B cell (primary cell): ENCODE results near the gene CDK6. TPM values are rescaled to one million over a fixed set of nuclear protein-coding genes. Genes with fewer than 3 reads are reported as not detected.

Experiments
- ATAC-seq: fragments of 200-7000 bp; cut with Tn5 transposase; one replicate; pipeline ENCODE4 v1.10.0; 2021; ENCODE audit warnings: low read depth, mild to moderate bottlenecking, moderate number of reproducible peaks, moderate library complexity
- CTCF ChIA-PET: fragments of 350-600 bp; sonication (Branson Sonifier 250); formaldehyde crosslinking; loops from one replicate; lab custom pipeline; 2021; ENCODE audit warnings: antibody characterized with exemption, inconsistent platforms; lab: Charles Lee
- POLR2A ChIA-PET: fragments of 350-600 bp; sonication (Branson Sonifier 250); formaldehyde crosslinking; loops from one replicate; lab custom pipeline; 2021; ENCODE audit warnings: antibody characterized with exemption; lab: Charles Lee
- DNase-seq: peaks from one replicate; pipeline ENCODE4 v3.0.0; 2013
- H2AFZ ChIP-seq: 2 replicates; pipeline ENCODE4 v1.6.1; 2012; ENCODE audit warnings: mild to moderate bottlenecking, low read depth, low read length; ENCODE audit not compliant: insufficient read depth, poor library complexity, severe bottlenecking
- H3K27ac ChIP-seq, 2 donors: 1 replicate in 1 of 2; 2 replicates in 1 of 2; pipeline ENCODE4 v1.5.1; 2012 to 2013; ENCODE audit warnings: low read length in 2 of 2, mild to moderate bottlenecking in 2 of 2, moderate library complexity in 1 of 2
- H3K27me3 ChIP-seq, 4 experiments: fragments of 200-600 bp in 1 of 4; sonication (generic) in 1 of 4; replicated peaks in 1 of 4; 1 replicate in 2 of 4; 2 replicates in 2 of 4; pipeline versions ENCODE4 v1.6.1 to v1.7.0; 2013 to 2016; ENCODE audit warnings: low read length in 3 of 4, mild to moderate bottlenecking in 2 of 4, mixed read lengths in 1 of 4, moderate library complexity in 1 of 4; ENCODE audit not compliant: insufficient read depth in 4 of 4, control insufficient read depth in 3 of 4; ENCODE audit errors: control extremely low read depth in 1 of 4
- H3K36me3 ChIP-seq, 2 experiments: replicated peaks in 1 of 2; 1 replicate in 1 of 2; 2 replicates in 1 of 2; pipeline versions ENCODE4 v1.6.1 to v1.7.1; 2013; ENCODE audit warnings: low read length in 1 of 2; ENCODE audit not compliant: insufficient read depth in 2 of 2, control insufficient read depth in 1 of 2; ENCODE audit errors: control extremely low read depth in 1 of 2, extremely low read depth in 1 of 2
- H3K4me1 ChIP-seq, 2 donors: fragments of 200-600 bp in 1 of 2; sonication (generic) in 1 of 2; 1 replicate in 1 of 2; 2 replicates in 1 of 2; pipeline versions ENCODE4 v1.5.1 to v1.6.1; 2013 to 2017; ENCODE audit warnings: low read length in 2 of 2; ENCODE audit not compliant: control insufficient read depth in 2 of 2, insufficient read depth in 2 of 2
- H3K4me2 ChIP-seq: replicated peaks from 2 replicates; pipeline ENCODE3; 2012; ENCODE audit warnings: mild to moderate bottlenecking, low read depth, low read length; ENCODE audit not compliant: poor library complexity, severe bottlenecking
- H3K4me3 ChIP-seq, 5 experiments: fragments of 200-600 bp in 1 of 5; sonication (generic) in 1 of 5; 1 replicate in 3 of 5; 2 replicates in 2 of 5; pipeline versions ENCODE4 v1.5.1 to v1.7.0; 2011 to 2016; ENCODE audit warnings: low read length in 4 of 5, mild to moderate bottlenecking in 4 of 5, low read depth in 2 of 5, control low read depth in 1 of 5, moderate library complexity in 1 of 5; ENCODE audit not compliant: insufficient read depth in 1 of 5; ENCODE audit errors: control extremely low read depth in 1 of 5, extremely low read depth in 1 of 5
- H3K79me2 ChIP-seq: fragments of 200-600 bp; sonication (generic); one replicate; pipeline ENCODE4 v1.6.0; 2016; ENCODE audit warnings: low read length; ENCODE audit not compliant: control insufficient read depth, insufficient read depth
- H3K9ac ChIP-seq: fragments of 200-600 bp; sonication (generic); 2 replicates; pipeline ENCODE4 v1.6.1; 2017; ENCODE audit warnings: mild to moderate bottlenecking, low read length, moderate library complexity
- H3K9me3 ChIP-seq, 3 donors: one replicate each; pipeline versions ENCODE4 v1.6.1 to v1.7.1; 2013; ENCODE audit warnings: low read length in 2 of 3; ENCODE audit not compliant: control insufficient read depth in 2 of 3, insufficient read depth in 1 of 3; ENCODE audit errors: control extremely low read depth in 1 of 3
- H4K20me1 ChIP-seq: 2 replicates; pipeline ENCODE4 v1.6.0; 2012; ENCODE audit warnings: mild to moderate bottlenecking, low read length; ENCODE audit not compliant: insufficient read depth, control insufficient read depth, poor library complexity, severe bottlenecking
- H3K27ac Mint-ChIP-seq: one replicate; pipeline ENCODE4 v1.8.0; 2021; ENCODE audit warnings: mixed read lengths
- H3K27me3 Mint-ChIP-seq: one replicate; pipeline ENCODE4 v1.8.0; 2021; ENCODE audit warnings: mixed read lengths
- H3K4me1 Mint-ChIP-seq: one replicate; pipeline ENCODE4 v1.8.0; 2021; ENCODE audit warnings: mixed read lengths
- H3K4me3 Mint-ChIP-seq: one replicate; pipeline ENCODE4 v1.8.0; 2021; ENCODE audit warnings: mixed read lengths
- H3K9me3 Mint-ChIP-seq: one replicate; pipeline ENCODE4 v1.8.0; 2022; ENCODE audit warnings: mixed read lengths; ENCODE audit not compliant: insufficient read depth
- EZH2 ChIP-seq: IDR thresholded peaks from 2 replicates; pipeline ENCODE4 v1.6.1; 2012; ENCODE audit warnings: borderline replicate concordance, low read depth, mild to moderate bottlenecking, moderate library complexity, low read length; ENCODE audit not compliant: insufficient read depth, poor library complexity, severe bottlenecking
- WGBS: methylation state at CpG from one replicate; pipeline ENCODE4 v1.1.5; 2013; ENCODE audit warnings: missing lambda C conversion rate; ENCODE audit not compliant: insufficient coverage; 5-methylcytosine and 5-hydroxymethylcytosine counted together
- intact Hi-C: fragments of 100-400 bp; cut with micrococcal nuclease; formaldehyde crosslinking; loops from one replicate; pipeline ENCODE4 v1.10.0; 2022
- polyA plus RNA-seq: library from polyadenylated mRNA; depleted of rRNA; stranded (reverse); fragments of >200 nt; gene quantifications from 2 replicates; pipeline ENCODE4 v1.2.3, GENCODE V29; 2012
- total RNA-seq, 2 donors: library from RNA; stranded (reverse); fragments of 120-200 nt in 1 of 2; gene quantifications; 1 replicate in 1 of 2; 2 replicates in 1 of 2; pipeline versions ENCODE4 v1.2.3 to v1.2.4, GENCODE V29; 2013 to 2022
- TF ChIP-seq, protein P1 (sequence below): fragments of 200-600 bp; IDR thresholded peaks from one replicate; pipeline ENCODE4 v1.8.0; 2022; ENCODE audit warnings: antibody characterized with exemption, mild to moderate bottlenecking

The CDK6 gene
- total and polyA plus RNA-seq, 2 donors (not counting 1 experiment from before 2014, with no cell fraction given): 3.0 to 14.6 TPM

DNA sequence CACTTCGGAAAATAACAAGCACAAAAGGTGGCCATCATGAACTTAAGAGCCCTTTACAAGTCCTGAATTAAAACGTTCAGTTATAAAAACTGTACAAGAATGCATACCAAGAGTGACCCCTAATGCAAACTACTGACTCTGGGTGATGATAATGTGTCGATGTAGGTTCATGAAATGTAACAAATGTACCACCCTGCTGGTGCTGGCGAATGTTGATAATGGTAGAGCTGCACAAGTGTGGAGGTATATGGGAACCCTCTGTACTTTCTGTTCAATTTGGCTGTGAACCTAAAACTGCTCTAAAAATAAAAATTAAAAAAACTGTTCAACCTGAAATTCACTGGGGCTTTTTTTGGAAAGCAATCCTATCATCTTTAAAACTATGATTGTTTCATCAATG is 249.5 kb downstream of the CDK6 start:
- Histone ChIP-seq H3K27ac (no peak overlapping the region), H4K20me1 (peaks cover 48% of the 10 kb centered on the region), H3K4me2 (no peak overlapping the region), H3K4me1 (peaks cover 22 to 31% of the 10 kb centered on the region in 2 donors), H3K4me3 (no peak overlapping the region), H3K9ac (no peak overlapping the region), H2AFZ (no peak overlapping the region), H3K9me3 (no peaks in the 10 kb centered on the region), H3K27me3 (no peaks in the 10 kb centered on the region), H3K36me3 (peaks cover 0 to 2% of the 10 kb centered on the region in 2 experiments), H3K79me2 (peaks cover 81% of the 10 kb centered on the region)
- POLR2A ChIA-PET: no interaction called here
- DNase-seq (no peak), ATAC-seq (no peak)
- Mint-ChIP-seq H3K9me3 (peaks cover 2% of the 10 kb centered on the region), H3K27me3 (no peaks in the 10 kb centered on the region), H3K4me1 (peaks cover 57% of the 10 kb centered on the region), H3K27ac (no peak overlapping the region), H3K4me3 (no peak overlapping the region)
- CTCF ChIA-PET: no interaction called here
- no peak for TF ChIP-seq EZH2
- TF ChIP-seq, protein P1, sequence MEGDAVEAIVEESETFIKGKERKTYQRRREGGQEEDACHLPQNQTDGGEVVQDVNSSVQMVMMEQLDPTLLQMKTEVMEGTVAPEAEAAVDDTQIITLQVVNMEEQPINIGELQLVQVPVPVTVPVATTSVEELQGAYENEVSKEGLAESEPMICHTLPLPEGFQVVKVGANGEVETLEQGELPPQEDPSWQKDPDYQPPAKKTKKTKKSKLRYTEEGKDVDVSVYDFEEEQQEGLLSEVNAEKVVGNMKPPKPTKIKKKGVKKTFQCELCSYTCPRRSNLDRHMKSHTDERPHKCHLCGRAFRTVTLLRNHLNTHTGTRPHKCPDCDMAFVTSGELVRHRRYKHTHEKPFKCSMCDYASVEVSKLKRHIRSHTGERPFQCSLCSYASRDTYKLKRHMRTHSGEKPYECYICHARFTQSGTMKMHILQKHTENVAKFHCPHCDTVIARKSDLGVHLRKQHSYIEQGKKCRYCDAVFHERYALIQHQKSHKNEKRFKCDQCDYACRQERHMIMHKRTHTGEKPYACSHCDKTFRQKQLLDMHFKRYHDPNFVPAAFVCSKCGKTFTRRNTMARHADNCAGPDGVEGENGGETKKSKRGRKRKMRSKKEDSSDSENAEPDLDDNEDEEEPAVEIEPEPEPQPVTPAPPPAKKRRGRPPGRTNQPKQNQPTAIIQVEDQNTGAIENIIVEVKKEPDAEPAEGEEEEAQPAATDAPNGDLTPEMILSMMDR: no peak
- 100% methylated on average over 1 of the region's 4 CpGs for WGBS
- intact Hi-C loops: no loop called here

GRCh38 chr7:92586403-92586802 is 250.0 kb downstream of the CDK6 start:
- no peaks in the 10 kb centered on the region for H3K27me3 ChIP-seq
- H2AFZ ChIP-seq: no peak overlapping the region
- no peaks in the 10 kb centered on the region for H3K27me3 Mint-ChIP-seq
- H3K9me3 ChIP-seq: no peaks in the 10 kb centered on the region
- TF ChIP-seq EZH2: no peak
- TF ChIP-seq, protein P1: no peak
- CTCF ChIA-PET: no interaction called here
- peaks cover 2% of the 10 kb centered on the region for H3K9me3 Mint-ChIP-seq
- H3K4me1 Mint-ChIP-seq: peaks cover 57% of the 10 kb centered on the region
- no peak overlapping the region for H3K4me3 Mint-ChIP-seq
- H3K27ac Mint-ChIP-seq: no peak overlapping the region
- H3K79me2 ChIP-seq: peaks cover 86% of the 10 kb centered on the region
- H3K36me3 ChIP-seq: peaks cover 0 to 2% of the 10 kb centered on the region in 2 experiments
- H3K4me1 ChIP-seq: peaks cover 22 to 31% of the 10 kb centered on the region in 2 donors
- H4K20me1 ChIP-seq: peaks cover 48% of the 10 kb centered on the region
- POLR2A ChIA-PET: no interaction called here
- intact Hi-C loops: no loop called here
- no peak for ATAC-seq
- no peak overlapping the region for H3K4me2 ChIP-seq
- H3K27ac ChIP-seq: no peak overlapping the region
- DNase-seq: no peak
- no peak overlapping the region for H3K4me3 ChIP-seq
- H3K9ac ChIP-seq: no peak overlapping the region
